ENCODE results near the gene RP2.

RP2 gene

DNA sequence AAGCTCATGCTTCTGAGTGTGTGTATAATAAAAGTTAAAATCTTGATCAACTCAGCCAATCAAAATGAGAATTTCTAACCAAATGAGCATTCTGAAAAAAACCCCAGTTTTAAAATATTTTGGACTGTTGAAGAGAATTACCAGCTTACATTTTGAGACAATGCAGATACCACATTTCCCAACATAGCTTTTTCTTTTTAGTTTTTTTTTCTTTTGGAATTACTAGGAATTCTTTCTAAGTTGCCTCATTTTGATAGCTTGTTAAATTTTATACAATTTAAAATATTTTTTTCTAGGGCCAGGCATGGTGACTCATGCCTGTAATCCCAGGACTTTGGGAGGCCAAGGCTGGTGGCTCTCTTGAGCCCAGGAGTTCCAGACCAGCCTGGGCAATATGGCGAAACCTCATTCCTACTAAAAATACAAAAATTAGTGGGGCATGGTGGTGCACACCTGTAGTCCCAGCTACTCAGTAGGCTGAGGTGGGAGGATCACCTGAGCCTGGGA, 2.2 kb downstream of the RP2 start:
- TF ChIP-seq, protein P1, sequence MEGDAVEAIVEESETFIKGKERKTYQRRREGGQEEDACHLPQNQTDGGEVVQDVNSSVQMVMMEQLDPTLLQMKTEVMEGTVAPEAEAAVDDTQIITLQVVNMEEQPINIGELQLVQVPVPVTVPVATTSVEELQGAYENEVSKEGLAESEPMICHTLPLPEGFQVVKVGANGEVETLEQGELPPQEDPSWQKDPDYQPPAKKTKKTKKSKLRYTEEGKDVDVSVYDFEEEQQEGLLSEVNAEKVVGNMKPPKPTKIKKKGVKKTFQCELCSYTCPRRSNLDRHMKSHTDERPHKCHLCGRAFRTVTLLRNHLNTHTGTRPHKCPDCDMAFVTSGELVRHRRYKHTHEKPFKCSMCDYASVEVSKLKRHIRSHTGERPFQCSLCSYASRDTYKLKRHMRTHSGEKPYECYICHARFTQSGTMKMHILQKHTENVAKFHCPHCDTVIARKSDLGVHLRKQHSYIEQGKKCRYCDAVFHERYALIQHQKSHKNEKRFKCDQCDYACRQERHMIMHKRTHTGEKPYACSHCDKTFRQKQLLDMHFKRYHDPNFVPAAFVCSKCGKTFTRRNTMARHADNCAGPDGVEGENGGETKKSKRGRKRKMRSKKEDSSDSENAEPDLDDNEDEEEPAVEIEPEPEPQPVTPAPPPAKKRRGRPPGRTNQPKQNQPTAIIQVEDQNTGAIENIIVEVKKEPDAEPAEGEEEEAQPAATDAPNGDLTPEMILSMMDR (IDR thresholded peaks at IDR 0.05; ENCODE audit: control extremely low read depth, extremely low read depth, low read depth, missing control alignments), result no peak
- ChIA-PET POLR2A (no interaction called here), CTCF (interaction anchor here (2.0 kb wide), 1 partner anchor 11 kb away, joined by 4 read pairs; no protein-coding TSS in a partner anchor)
- DNase-seq (ENCODE audit: extremely low spot score), result no peak

- TF ChIP-seq, protein P1 (IDR thresholded peaks at IDR 0.05; ENCODE audit: control extremely low read depth, extremely low read depth, low read depth, missing control alignments), result no peak
- ChIA-PET CTCF (interaction anchor here (0.9 to 1.4 kb wide), 3 partner anchors 9 to 82 kb away, joined by 3 read pairs; partner anchors contain the start of gene SLC9A7), POLR2A (no interaction called here)
- DNase-seq (ENCODE audit: extremely low spot score), result no peak
These were observed 4.1 kb downstream of the RP2 start for GRCh38 chrX:46840946-46841345.

GRCh38 chrX:46841346-46841745, 4.5 kb downstream of the RP2 start:
- no peak for DNase-seq (ENCODE audit: extremely low spot score)
- CTCF ChIA-PET, result interaction anchor here (0.9 to 1.4 kb wide), 3 partner anchors 8 to 83 kb away, joined by 3 read pairs; partner anchors contain the start of gene SLC9A7

DNA sequence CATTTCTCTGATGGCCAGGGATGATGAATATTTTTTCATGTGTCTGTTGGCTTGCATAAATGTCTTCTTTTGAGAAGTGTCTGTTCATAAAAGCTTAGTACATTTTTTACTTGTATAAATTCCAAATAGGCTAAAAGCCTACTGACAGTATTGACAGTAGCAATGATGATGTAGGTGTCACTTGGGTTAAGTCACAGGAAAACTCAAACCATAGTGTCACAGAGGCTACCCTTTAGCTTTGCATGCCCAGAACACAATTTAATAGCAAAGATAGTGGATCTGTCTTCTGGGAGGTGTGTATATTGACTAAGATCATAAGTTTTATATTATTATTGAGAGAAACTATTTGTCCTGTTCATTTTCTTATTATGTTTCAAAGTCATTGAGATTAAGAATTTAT, 8.1 kb downstream of the RP2 start:
- no peak for DNase-seq (ENCODE audit: extremely low spot score)
- ChIA-PET POLR2A (no interaction called here), CTCF (interaction anchor here (1.4 kb wide), 1 partner anchor 10 kb away, joined by 3 read pairs; no protein-coding TSS in a partner anchor)
- TF ChIP-seq, protein P1 (IDR thresholded peaks at IDR 0.05; ENCODE audit: control extremely low read depth, extremely low read depth, low read depth, missing control alignments), result no peak

More at GRCh38 chrX:46841346-46841745, 4.5 kb downstream of the RP2 start:
- POLR2A ChIA-PET, result no interaction called here
- TF ChIP-seq, protein P1 (IDR thresholded peaks at IDR 0.05; ENCODE audit: control extremely low read depth, extremely low read depth, low read depth, missing control alignments), result no peak

GRCh38 chrX:46849933-46850332, 13.1 kb downstream of the RP2 start:
- DNase-seq (ENCODE audit: extremely low spot score), result no peak
- TF ChIP-seq, protein P1 (IDR thresholded peaks at IDR 0.05; ENCODE audit: control extremely low read depth, extremely low read depth, low read depth, missing control alignments), result no peak
- POLR2A ChIA-PET, result no interaction called here
- CTCF ChIA-PET, result interaction anchor here (1.1 to 1.3 kb wide), 5 partner anchors 9 to 36 kb away, joined by 3 to 4 read pairs (median 3); no protein-coding TSS in a partner anchor

DNA sequence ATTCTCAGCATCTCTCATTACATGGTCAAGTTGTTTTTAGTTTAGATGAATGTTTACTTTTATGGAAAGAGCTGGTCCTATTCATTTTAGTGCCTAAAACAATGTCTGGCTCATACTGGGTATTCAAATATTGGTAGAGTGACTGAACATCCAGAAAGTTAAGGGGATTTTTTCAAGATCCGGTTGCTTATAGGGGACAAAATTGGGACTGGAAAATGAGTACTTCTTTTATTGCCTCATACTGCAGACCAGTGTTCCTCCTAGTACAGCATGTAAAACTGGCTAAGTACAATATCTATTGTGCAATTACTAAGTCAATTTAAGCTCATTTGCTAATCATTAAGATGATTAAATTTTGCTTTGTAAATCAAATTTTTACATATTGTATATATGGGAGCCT, 13.9 kb downstream of the RP2 start:
- ChIA-PET CTCF (interaction anchor here (1.1 to 1.3 kb wide), 2 partner anchors 12 to 15 kb away, joined by 4 read pairs; no protein-coding TSS in a partner anchor), POLR2A (no interaction called here)
- DNase-seq (ENCODE audit: extremely low spot score), result no peak
- TF ChIP-seq, protein P1 (IDR thresholded peaks at IDR 0.05; ENCODE audit: control extremely low read depth, extremely low read depth, low read depth, missing control alignments), result no peak

Measured in GM10248 (cell line).